GM18519 (cell line): ENCODE data around the gene FARS2.

Experiments
- ATAC-seq: cut with Tn5 transposase; IDR thresholded peaks from one replicate; pipeline ENCODE4 v1.9.1; 2021; ENCODE audit warnings: mild to moderate bottlenecking, moderate library complexity; ENCODE audit not compliant: unreplicated experiment, low FRiP score

FARS2 gene

GRCh38 chr6:5457983-5458683, 196.8 kb downstream of the FARS2 start:
- ATAC-seq: no peak

GRCh38 chr6:5459346-5459745, 198.0 kb downstream of the FARS2 start:
- no peak for ATAC-seq

- no peak for ATAC-seq
These were observed 200.1 kb downstream of the FARS2 start for GRCh38 chr6:5461365-5461764.

- no peak for ATAC-seq
These were observed 201.5 kb downstream of the FARS2 start for GRCh38 chr6:5462856-5463255.

- ATAC-seq: no peak
These were observed 202.4 kb downstream of the FARS2 start for GRCh38 chr6:5463690-5464089.

- no peak for ATAC-seq
These were observed 203.0 kb downstream of the FARS2 start for GRCh38 chr6:5464099-5464885.

- no peak for ATAC-seq
These were observed 205.2 kb downstream of the FARS2 start for GRCh38 chr6:5466281-5467136.

- ATAC-seq: no peak
These were observed 207.3 kb downstream of the FARS2 start for GRCh38 chr6:5468586-5468985.

GRCh38 chr6:5469101-5469846, 208.0 kb downstream of the FARS2 start:
- no peak for ATAC-seq

- ATAC-seq: no peak
These were observed 209.7 kb downstream of the FARS2 start for GRCh38 chr6:5471044-5471443.

- ATAC-seq: no peak
These were observed 210.5 kb downstream of the FARS2 start for GRCh38 chr6:5471637-5472398.

GRCh38 chr6:5472571-5472970, 211.3 kb downstream of the FARS2 start:
- no peak for ATAC-seq

GRCh38 chr6:5475779-5476178, 214.5 kb downstream of the FARS2 start:
- ATAC-seq: no peak

- no peak for ATAC-seq
These were observed 217.1 kb downstream of the FARS2 start for GRCh38 chr6:5478380-5478779.

GRCh38 chr6:5481033-5481432, 219.7 kb downstream of the FARS2 start:
- ATAC-seq: no peak

GRCh38 chr6:5481750-5482149, 220.4 kb downstream of the FARS2 start:
- no peak for ATAC-seq

GRCh38 chr6:5482619-5483018, 221.3 kb downstream of the FARS2 start:
- no peak for ATAC-seq

- no peak for ATAC-seq
These were observed 223.4 kb downstream of the FARS2 start for GRCh38 chr6:5484692-5485091.

GRCh38 chr6:5486214-5486613, 224.9 kb downstream of the FARS2 start:
- peak; percentile 91 for ATAC-seq
